ENCODE measurements around the gene TLDC2.
"Not testable (repeated sequence)": the region's sequence is repeated elsewhere in the genome, so short reads cannot be mapped to it uniquely, and the experiment has no call there.

TLDC2 gene

DNA sequence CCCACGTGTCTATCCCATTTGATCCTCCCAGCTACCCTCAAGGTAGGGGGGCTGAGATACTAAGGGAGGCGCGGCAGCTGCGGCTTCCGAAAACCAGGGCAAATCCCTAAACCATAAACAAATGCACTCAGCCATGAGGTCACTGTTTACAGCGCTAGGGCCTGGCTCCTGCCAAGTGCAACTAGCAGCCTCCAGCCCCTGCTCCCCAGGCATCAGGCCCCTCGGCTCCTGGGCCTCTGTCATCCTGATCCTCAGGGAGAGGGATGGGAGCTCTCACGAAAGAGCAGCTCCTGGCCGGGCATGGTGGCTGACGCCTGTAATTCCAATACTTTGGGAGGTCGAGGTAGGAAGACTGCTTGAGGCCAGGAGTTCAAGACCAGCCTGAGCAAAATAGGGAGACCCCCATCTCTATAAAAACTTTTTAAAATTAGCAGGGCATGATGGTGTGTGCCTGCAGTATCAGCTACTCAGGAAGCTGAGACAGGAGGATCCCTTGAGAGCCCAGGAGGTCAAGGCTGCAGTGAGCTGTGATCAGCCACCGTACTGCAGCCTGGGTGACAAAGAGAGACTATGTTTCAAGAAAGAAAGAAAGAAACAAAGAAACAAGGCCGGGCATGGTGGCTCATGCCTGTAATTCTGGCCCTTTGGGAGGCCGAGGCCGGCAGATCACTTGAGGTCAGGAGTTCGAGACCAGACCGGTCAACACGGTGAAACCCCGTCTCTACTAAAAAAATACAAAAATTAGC lies 42.5 kb upstream of the TLDC2 start:
- ChIA-PET CTCF (interaction anchor here (1.4 kb wide), 1 partner anchor 25 kb away, joined by 5 read pairs; no protein-coding TSS in a partner anchor), POLR2A (interaction anchor here (1.3 kb wide), 1 partner anchor 29 kb away, joined by 4 read pairs; no protein-coding TSS in a partner anchor)
- TF ChIP-seq ARNT (IDR thresholded peaks at IDR 0.05) (no peak), FOXA1 (IDR thresholded peaks at IDR 0.05) (no peak), FOXK2 (IDR thresholded peaks at IDR 0.05) (no peak), SP1 (IDR thresholded peaks at IDR 0.05) (no peak), FOXM1 (IDR thresholded peaks at IDR 0.05; ENCODE audit: borderline replicate concordance) (no peak), ELF4 (IDR thresholded peaks at IDR 0.05) (no peak), BHLHE40 (IDR thresholded peaks at IDR 0.05; ENCODE audit: borderline replicate concordance) (no peak), ZNF384 (IDR thresholded peaks at IDR 0.05) (no peak), SUZ12 (IDR thresholded peaks at IDR 0.05) (no peak), NFRKB (IDR thresholded peaks at IDR 0.05) (no peak)
- no peak for DNase-seq (ENCODE audit: extremely low spot score)

DNA sequence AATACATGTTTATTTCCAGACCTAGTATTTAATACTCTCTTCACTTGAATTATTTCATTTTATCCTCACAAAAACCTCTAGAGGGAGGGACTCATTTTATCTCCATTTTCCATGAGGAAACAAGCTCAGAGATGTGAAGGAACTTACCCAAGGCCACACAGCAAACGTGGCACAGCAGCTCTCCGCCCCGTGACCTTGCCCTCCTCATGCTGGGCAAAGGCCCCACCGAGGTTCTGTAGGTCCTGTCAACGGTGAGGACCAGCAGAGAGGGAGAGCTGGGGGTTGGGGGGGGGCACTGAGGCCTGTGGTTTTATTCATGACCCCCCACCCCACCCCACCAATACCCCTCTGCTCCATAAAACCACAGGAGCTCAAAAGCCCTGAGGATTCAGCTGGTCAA lies 40.9 kb upstream of the TLDC2 start:
- ChIA-PET CTCF (interaction anchor here (1.0 to 2.4 kb wide), 5 partner anchors 12 to 61 kb away, joined by 3 to 25 read pairs (median 8); partner anchors contain the start of gene DSN1), POLR2A (interaction anchor here (0.8 to 2.3 kb wide), 13 partner anchors 11 to 200 kb away, joined by 3 to 9 read pairs (median 4); partner anchors contain the start of gene DSN1)
- DNase-seq (ENCODE audit: extremely low spot score) = no peak
- no peak for TF ChIP-seq BHLHE40 (IDR thresholded peaks at IDR 0.05; ENCODE audit: borderline replicate concordance)
- no peak for TF ChIP-seq ZNF384 (IDR thresholded peaks at IDR 0.05)
- no peak for TF ChIP-seq NFRKB (IDR thresholded peaks at IDR 0.05)
- no peak for TF ChIP-seq ARNT (IDR thresholded peaks at IDR 0.05)
- TF ChIP-seq LEF1 (IDR thresholded peaks at IDR 0.05; ENCODE audit: borderline replicate concordance) = no peak
- TF ChIP-seq ELF4 (IDR thresholded peaks at IDR 0.05) = no peak
- no peak for TF ChIP-seq HDGF (IDR thresholded peaks at IDR 0.05; ENCODE audit: borderline replicate concordance)
- TF ChIP-seq L3MBTL2 (conservative IDR thresholded peaks at IDR 0.05) = no peak
- TF ChIP-seq SP1 (IDR thresholded peaks at IDR 0.05) = no peak
- TF ChIP-seq FOXK2 (IDR thresholded peaks at IDR 0.05) = no peak

- peak; percentile 94 for DNase-seq (ENCODE audit: extremely low spot score)
- ChIA-PET CTCF (interaction anchor here (0.7 to 2.4 kb wide), 7 partner anchors 11 to 139 kb away, joined by 3 to 25 read pairs (median 6); partner anchors contain the start of gene DSN1), POLR2A (interaction anchor here (0.6 to 2.3 kb wide), 14 partner anchors 10 to 201 kb away, joined by 3 to 9 read pairs (median 4); partner anchors contain the start of gene DSN1)
- TF ChIP-seq ARNT (IDR thresholded peaks at IDR 0.05) (no peak), FOXM1 (IDR thresholded peaks at IDR 0.05; ENCODE audit: borderline replicate concordance) (peak; percentile 98), CTBP1 (IDR thresholded peaks at IDR 0.05; ENCODE audit: borderline replicate concordance) (no peak)
These were observed 40.3 kb upstream of the TLDC2 start for GRCh38 chr20:36835453-36836198.

DNA sequence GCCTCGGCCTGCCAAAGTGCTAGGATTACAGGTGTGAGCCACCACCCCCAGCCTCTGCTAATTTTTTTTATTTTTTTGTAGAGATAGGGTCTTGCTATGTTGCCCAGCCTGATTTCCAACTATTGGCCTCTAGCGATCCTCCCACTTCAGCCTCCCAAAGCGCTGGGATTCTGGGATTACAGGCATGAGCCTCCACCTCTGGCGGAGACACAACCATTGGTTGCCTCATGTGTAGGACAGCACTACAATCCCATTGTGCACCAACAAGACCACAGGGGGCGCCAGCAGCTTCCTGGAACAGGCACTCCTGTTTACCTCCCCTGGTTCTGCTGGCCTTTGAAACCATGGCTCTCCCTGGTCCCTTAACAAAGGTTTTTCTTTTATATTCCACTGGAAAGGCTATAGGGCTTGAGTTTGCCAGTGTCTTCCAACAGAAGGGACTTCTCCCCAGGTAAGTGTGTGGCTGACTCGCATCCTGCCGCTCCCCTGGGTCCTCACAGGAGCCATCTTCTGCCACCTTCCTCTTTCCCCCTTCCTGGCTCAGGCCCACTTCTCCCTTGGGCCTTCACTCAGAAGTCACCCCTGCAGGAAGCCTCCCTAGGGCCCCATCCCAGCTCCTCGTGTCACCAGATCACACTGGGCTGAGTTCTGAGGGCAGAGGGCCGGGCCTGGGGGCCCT lies 39.2 kb upstream of the TLDC2 start:
- TF ChIP-seq PKNOX1 (IDR thresholded peaks at IDR 0.05) = no peak
- no peak for TF ChIP-seq FOXA1 (IDR thresholded peaks at IDR 0.05)
- ChIA-PET CTCF (interaction anchor here (1.0 to 2.4 kb wide), 5 partner anchors 10 to 63 kb away, joined by 3 to 25 read pairs (median 8); partner anchors contain the start of gene DSN1), POLR2A (interaction anchor here (0.6 to 2.3 kb wide), 5 partner anchors 11 to 63 kb away, joined by 3 to 9 read pairs (median 5); partner anchors contain the start of gene DSN1)
- DNase-seq (ENCODE audit: extremely low spot score) = peak; percentile 78

DNA sequence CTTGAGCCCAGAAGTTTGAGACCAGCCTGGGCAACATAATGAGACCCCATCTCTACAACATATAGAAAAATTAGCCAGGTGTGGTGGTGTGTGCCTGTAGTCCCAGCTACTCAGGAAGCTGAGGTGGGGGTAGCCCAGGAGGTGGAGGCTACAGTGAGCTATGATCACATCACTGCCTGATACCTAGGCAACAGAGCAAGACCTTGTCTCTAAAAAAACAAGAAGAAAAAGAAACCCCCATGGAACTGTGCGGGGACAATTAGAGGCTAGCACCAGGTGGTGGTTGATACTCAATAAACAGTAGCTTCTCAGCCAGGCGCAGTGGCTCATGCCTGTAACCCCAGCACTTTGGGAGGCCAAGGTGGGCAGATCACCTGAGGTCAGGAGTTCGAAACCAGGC lies 37.6 kb upstream of the TLDC2 start:
- POLR2A ChIA-PET; DNase-seq (ENCODE audit: extremely low spot score); CTCF ChIA-PET: not testable (repeated sequence)

GRCh38 chr20:36839150-36839549 lies 36.8 kb upstream of the TLDC2 start:
- TF ChIP-seq FOXK2 (IDR thresholded peaks at IDR 0.05) (no peak), ELF4 (IDR thresholded peaks at IDR 0.05) (no peak), SP1 (IDR thresholded peaks at IDR 0.05) (no peak), ARNT (IDR thresholded peaks at IDR 0.05) (no peak), NFRKB (IDR thresholded peaks at IDR 0.05) (no peak), FOXM1 (IDR thresholded peaks at IDR 0.05; ENCODE audit: borderline replicate concordance) (no peak), CTBP1 (IDR thresholded peaks at IDR 0.05; ENCODE audit: borderline replicate concordance) (no peak), PKNOX1 (IDR thresholded peaks at IDR 0.05) (no peak), L3MBTL2 (conservative IDR thresholded peaks at IDR 0.05) (no peak), BHLHE40 (IDR thresholded peaks at IDR 0.05; ENCODE audit: borderline replicate concordance) (no peak), SUZ12 (IDR thresholded peaks at IDR 0.05) (no peak), FOXA1 (IDR thresholded peaks at IDR 0.05) (no peak), TARDBP (IDR thresholded peaks at IDR 0.05) (no peak), ZNF384 (IDR thresholded peaks at IDR 0.05) (no peak), HDGF (IDR thresholded peaks at IDR 0.05; ENCODE audit: borderline replicate concordance) (no peak), LEF1 (IDR thresholded peaks at IDR 0.05; ENCODE audit: borderline replicate concordance) (no peak)
- CTCF ChIA-PET = no interaction called here
- no peak for DNase-seq (ENCODE audit: extremely low spot score)
- POLR2A ChIA-PET = no interaction called here

DNA sequence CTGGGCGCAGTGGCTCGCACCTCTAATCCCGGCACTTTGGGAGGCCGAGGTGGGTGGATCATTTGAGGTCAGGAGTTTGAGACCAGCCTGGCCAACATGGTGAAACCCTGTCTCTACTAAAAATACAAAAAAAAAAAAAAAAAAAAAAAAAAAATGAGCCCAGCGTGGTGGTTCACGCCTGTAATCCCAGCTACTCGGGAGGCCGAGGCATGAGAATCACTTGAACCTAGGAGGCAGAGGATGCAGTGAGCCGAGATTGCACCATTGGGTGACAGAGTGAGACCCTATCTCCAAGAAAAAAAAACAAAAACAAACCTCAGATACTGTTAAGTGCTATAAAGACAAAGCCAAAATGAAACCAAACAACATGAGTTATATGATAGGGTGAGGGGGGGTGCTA lies 34.9 kb upstream of the TLDC2 start:
- CTCF ChIA-PET; DNase-seq (ENCODE audit: extremely low spot score); POLR2A ChIA-PET: not testable (repeated sequence)
